Panc1 (cell line): ENCODE results near the gene AGR3. TPM values are rescaled to one million over a fixed set of nuclear protein-coding genes. Genes with fewer than 3 reads are reported as not detected.

Experiments used
- ATAC-seq: fragments of 200-7000 bp; cut with Tn5 transposase; 2 replicates; pipeline ENCODE4 v1.9.1; 2020; ENCODE audit warnings: mild to moderate bottlenecking, moderate library complexity
- BruUV-seq: library from RNA; stranded (reverse); fragments of 400-500 nt; replicated peaks from 2 replicates; lab custom pipeline; 2021; lab: Mats Ljungman, UMichigan
- CTCF ChIA-PET: fragments of 300-600 bp; sonication (Branson Sonifier 250); formaldehyde crosslinking; loops from one replicate; lab custom pipeline; 2022; ENCODE audit warnings: antibody characterized with exemption; lab: Charles Lee
- POLR2A ChIA-PET: fragments of 300-600 bp; sonication (Branson Sonifier 250); formaldehyde crosslinking; loops from one replicate; lab custom pipeline; 2022; ENCODE audit warnings: antibody characterized with exemption; lab: Charles Lee
- DNase-seq: peaks from one replicate; pipeline ENCODE4 v3.0.0-alpha.2; 2010; ENCODE audit warnings: low read depth, low spot score
- H3K27ac ChIP-seq: 2 replicates; pipeline ENCODE4 v1.5.1; 2011; ENCODE audit warnings: mild to moderate bottlenecking, low read length, inconsistent platforms
- H3K27me3 ChIP-seq: fragments of 200-500 bp; sonication (Bioruptor generic); 2 replicates; pipeline ENCODE4 v1.6.0; 2014; ENCODE audit warnings: low read length, inconsistent platforms; ENCODE audit not compliant: control insufficient read depth, insufficient read depth
- H3K36me3 ChIP-seq: fragments of 200-500 bp; sonication (Bioruptor generic); 2 replicates; pipeline ENCODE4 v1.5.1; 2014; ENCODE audit warnings: inconsistent platforms, mild to moderate bottlenecking, low read length, moderate library complexity; ENCODE audit not compliant: control insufficient read depth, insufficient read depth
- H3K4me1 ChIP-seq: 2 replicates; pipeline ENCODE4 v1.5.1; 2011; ENCODE audit warnings: inconsistent platforms, mild to moderate bottlenecking, low read length, moderate library complexity; ENCODE audit not compliant: control insufficient read depth, insufficient read depth
- H3K4me3 ChIP-seq, 2 experiments: 2 replicates each; pipeline ENCODE4 v1.5.1; 2011 to 2012; ENCODE audit warnings: low read depth in 2 of 2, low read length in 2 of 2, mild to moderate bottlenecking in 2 of 2, inconsistent platforms in 1 of 2, moderate library complexity in 1 of 2
- H3K9me3 ChIP-seq: fragments of 200-500 bp; sonication (Bioruptor generic); 2 replicates; pipeline ENCODE4 v1.5.1; 2014; ENCODE audit warnings: low read depth, mild to moderate bottlenecking, inconsistent platforms, low read length, moderate library complexity; ENCODE audit not compliant: control insufficient read depth, insufficient read depth
- POLR2AphosphoS5 ChIP-seq: IDR thresholded peaks from 2 replicates; pipeline ENCODE4 v1.6.1; 2012; ENCODE audit warnings: mild to moderate bottlenecking, low read depth, low read length, moderate library complexity
- SIN3A ChIP-seq: IDR thresholded peaks from 2 replicates; pipeline ENCODE4 v1.6.1; 2012; ENCODE audit warnings: low read depth, mild to moderate bottlenecking, low read length, moderate library complexity, borderline replicate concordance; ENCODE audit not compliant: insufficient read depth
- TCF7L2 ChIP-seq: IDR thresholded peaks from 2 replicates; pipeline ENCODE4 v1.6.1; 2011; ENCODE audit warnings: mild to moderate bottlenecking, low read depth, low read length, inconsistent platforms
- in situ Hi-C: cut with HindIII; loops from 2 replicates; pipeline ENCODE4 v1.10.0; 2016; ENCODE audit warnings: low sequenced_read_pairs, low pct_unique_long_range_greater_than_20kb
- intact Hi-C: fragments of 100-400 bp; cut with micrococcal nuclease; formaldehyde crosslinking; loops from one replicate; pipeline ENCODE4 v1.10.0; 2022; ENCODE audit not compliant: unreplicated experiment
- total RNA-seq: library from RNA; stranded (reverse); gene quantifications from one replicate; pipeline ENCODE4 v1.2.1, GENCODE V29; 2021; ENCODE audit not compliant: unreplicated experiment
- TF ChIP-seq, protein P1 (sequence below): fragments of 450-650 bp; IDR thresholded peaks from 2 replicates; pipeline ENCODE4 v1.5.1; 2017; ENCODE audit warnings: mild to moderate bottlenecking
- TF ChIP-seq, protein P2 (sequence below), 2 experiments: IDR thresholded peaks; 2 replicates each; pipeline ENCODE4 v1.6.1; 2011 to 2012; ENCODE audit warnings: low read depth in 2 of 2, control low read depth in 1 of 2, low read length in 1 of 2, mild to moderate bottlenecking in 1 of 2, moderate library complexity in 1 of 2; ENCODE audit not compliant: insufficient read depth in 1 of 2

The AGR3 gene
- total RNA-seq, 1 experiment from 2014 or later = not detected

GRCh38 chr7:16822029-16822428, 59.8 kb downstream of the AGR3 start:
- H3K4me3 ChIP-seq = no peak overlapping the region
- no peak for DNase-seq
- no peak for ATAC-seq
- BruUV-seq = no TSS peak
- no peaks in the 10 kb centered on the region for H3K9me3 ChIP-seq
- no peak overlapping the region for H3K27ac ChIP-seq
- intact Hi-C loops (no loop called here), in situ Hi-C loops (no loop called here)
- POLR2A ChIA-PET = interaction anchor here (0.6 kb wide), 1 partner anchor 409 kb away, joined by 3 read pairs; no protein-coding TSS in a partner anchor
- CTCF ChIA-PET = no interaction called here
- no peaks in the 10 kb centered on the region for H3K4me1 ChIP-seq
- no peaks in the 10 kb centered on the region for H3K36me3 ChIP-seq
- H3K27me3 ChIP-seq = no peaks in the 10 kb centered on the region
- TF ChIP-seq, protein P1, sequence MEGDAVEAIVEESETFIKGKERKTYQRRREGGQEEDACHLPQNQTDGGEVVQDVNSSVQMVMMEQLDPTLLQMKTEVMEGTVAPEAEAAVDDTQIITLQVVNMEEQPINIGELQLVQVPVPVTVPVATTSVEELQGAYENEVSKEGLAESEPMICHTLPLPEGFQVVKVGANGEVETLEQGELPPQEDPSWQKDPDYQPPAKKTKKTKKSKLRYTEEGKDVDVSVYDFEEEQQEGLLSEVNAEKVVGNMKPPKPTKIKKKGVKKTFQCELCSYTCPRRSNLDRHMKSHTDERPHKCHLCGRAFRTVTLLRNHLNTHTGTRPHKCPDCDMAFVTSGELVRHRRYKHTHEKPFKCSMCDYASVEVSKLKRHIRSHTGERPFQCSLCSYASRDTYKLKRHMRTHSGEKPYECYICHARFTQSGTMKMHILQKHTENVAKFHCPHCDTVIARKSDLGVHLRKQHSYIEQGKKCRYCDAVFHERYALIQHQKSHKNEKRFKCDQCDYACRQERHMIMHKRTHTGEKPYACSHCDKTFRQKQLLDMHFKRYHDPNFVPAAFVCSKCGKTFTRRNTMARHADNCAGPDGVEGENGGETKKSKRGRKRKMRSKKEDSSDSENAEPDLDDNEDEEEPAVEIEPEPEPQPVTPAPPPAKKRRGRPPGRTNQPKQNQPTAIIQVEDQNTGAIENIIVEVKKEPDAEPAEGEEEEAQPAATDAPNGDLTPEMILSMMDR = no peak
- TF ChIP-seq SIN3A (no peak), POLR2AphosphoS5 (no peak), TCF7L2 (no peak)
- TF ChIP-seq, protein P2, sequence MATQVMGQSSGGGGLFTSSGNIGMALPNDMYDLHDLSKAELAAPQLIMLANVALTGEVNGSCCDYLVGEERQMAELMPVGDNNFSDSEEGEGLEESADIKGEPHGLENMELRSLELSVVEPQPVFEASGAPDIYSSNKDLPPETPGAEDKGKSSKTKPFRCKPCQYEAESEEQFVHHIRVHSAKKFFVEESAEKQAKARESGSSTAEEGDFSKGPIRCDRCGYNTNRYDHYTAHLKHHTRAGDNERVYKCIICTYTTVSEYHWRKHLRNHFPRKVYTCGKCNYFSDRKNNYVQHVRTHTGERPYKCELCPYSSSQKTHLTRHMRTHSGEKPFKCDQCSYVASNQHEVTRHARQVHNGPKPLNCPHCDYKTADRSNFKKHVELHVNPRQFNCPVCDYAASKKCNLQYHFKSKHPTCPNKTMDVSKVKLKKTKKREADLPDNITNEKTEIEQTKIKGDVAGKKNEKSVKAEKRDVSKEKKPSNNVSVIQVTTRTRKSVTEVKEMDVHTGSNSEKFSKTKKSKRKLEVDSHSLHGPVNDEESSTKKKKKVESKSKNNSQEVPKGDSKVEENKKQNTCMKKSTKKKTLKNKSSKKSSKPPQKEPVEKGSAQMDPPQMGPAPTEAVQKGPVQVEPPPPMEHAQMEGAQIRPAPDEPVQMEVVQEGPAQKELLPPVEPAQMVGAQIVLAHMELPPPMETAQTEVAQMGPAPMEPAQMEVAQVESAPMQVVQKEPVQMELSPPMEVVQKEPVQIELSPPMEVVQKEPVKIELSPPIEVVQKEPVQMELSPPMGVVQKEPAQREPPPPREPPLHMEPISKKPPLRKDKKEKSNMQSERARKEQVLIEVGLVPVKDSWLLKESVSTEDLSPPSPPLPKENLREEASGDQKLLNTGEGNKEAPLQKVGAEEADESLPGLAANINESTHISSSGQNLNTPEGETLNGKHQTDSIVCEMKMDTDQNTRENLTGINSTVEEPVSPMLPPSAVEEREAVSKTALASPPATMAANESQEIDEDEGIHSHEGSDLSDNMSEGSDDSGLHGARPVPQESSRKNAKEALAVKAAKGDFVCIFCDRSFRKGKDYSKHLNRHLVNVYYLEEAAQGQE (IDR thresholded peaks at IDR 0.05; ENCODE audit: insufficient read depth in 1 of 2, low read depth in 2 of 2, low read length in 1 of 2) = no peak

- H3K36me3 ChIP-seq = no peaks in the 10 kb centered on the region
- no peak for ATAC-seq
- CTCF ChIA-PET = interaction anchor here (0.6 to 0.7 kb wide), 2 partner anchors 71 to 1641 kb away, joined by 3 read pairs; no protein-coding TSS in a partner anchor
These were observed 63.1 kb downstream of the AGR3 start for GRCh38 chr7:16818732-16819131.

More at GRCh38 chr7:16818732-16819131, 63.1 kb downstream of the AGR3 start:
- H3K4me3 ChIP-seq = no peak overlapping the region
- in situ Hi-C loops (no loop called here), intact Hi-C loops (no loop called here)
- POLR2A ChIA-PET = no interaction called here
- no peak for TF ChIP-seq TCF7L2
- TF ChIP-seq, protein P1 = no peak
- TF ChIP-seq SIN3A = no peak
- no peak for TF ChIP-seq POLR2AphosphoS5
- TF ChIP-seq, protein P2 (IDR thresholded peaks at IDR 0.05; ENCODE audit: insufficient read depth in 1 of 2, low read depth in 2 of 2, low read length in 1 of 2) = no peak
- DNase-seq = no peak
- H3K27me3 ChIP-seq = no peaks in the 10 kb centered on the region
- BruUV-seq = no TSS peak
- peaks cover 7% of the 10 kb centered on the region for H3K4me1 ChIP-seq
- no peaks in the 10 kb centered on the region for H3K9me3 ChIP-seq
- no peak overlapping the region for H3K27ac ChIP-seq
